GM18907 (cell line): ENCODE results near the gene CHPT1.
"Not testable (repeated sequence)": the region's sequence is repeated elsewhere in the genome, so short reads cannot be mapped to it uniquely, and the experiment has no call there.

ENCODE experiments used
- ATAC-seq: cut with Tn5 transposase; IDR thresholded peaks from one replicate; pipeline ENCODE4 v1.9.1; 2021; ENCODE audit warnings: mild to moderate bottlenecking, moderate library complexity; ENCODE audit not compliant: unreplicated experiment

The CHPT1 gene

DNA sequence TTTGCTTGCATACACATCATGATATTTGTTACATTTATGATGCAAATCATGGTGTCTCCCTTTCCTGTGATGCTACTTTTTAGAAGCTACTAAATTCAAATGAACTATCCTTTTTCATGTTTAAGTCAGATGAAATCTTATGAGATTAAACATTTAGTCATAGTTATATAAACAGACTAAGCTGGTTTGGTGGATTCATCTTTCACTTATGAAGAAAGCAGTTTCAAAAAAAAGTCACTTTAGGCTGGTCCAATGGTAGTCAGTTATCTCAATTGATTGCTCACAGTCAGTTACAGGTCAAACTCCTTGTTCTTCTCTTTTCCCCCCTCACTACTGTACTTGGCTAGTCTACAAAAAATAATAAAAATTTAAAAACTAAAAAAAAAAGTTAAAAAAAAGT is 22.1 kb downstream of the CHPT1 start:
- ATAC-seq, result no peak

DNA sequence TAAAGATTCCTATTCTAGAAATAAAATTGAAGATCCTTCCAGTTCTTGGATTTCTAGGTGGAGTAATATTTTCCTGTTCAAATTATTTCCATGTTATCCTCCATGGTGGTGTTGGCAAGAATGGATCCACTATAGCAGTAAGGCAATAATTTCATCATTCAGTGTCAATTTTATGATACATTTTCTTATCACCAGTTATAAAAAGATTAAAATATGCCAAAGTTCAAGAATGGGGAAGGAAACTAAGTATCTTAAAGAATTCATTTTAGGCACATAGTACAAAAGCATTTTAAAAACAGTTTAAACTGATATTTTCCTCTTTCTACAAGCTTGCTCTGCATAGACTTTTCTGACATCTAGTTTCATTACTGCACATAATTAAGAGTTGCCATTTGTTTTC is 22.7 kb downstream of the CHPT1 start:
- no peak for ATAC-seq

- no peak for ATAC-seq
These were observed 25.0 kb downstream of the CHPT1 start for GRCh38 chr12:101722392-101722791.

DNA sequence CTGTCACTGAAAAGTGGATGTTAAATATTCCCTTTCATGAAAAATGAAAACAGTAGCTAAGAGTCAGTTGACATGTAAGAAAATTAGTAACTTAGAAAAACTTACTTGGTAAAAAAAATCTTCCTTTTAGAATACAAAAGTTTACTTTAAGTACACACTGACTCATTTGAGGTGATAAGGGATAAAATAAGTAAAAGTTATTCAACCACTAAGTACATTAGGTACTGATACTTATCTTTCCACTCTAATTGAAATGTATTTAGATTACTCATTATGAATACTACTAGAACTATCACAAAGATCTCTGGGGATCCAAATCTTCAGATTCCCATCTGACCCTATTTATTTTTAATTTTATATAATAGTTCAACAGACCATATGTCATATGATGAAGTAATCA is 29.7 kb downstream of the CHPT1 start:
- ATAC-seq, result no peak

DNA sequence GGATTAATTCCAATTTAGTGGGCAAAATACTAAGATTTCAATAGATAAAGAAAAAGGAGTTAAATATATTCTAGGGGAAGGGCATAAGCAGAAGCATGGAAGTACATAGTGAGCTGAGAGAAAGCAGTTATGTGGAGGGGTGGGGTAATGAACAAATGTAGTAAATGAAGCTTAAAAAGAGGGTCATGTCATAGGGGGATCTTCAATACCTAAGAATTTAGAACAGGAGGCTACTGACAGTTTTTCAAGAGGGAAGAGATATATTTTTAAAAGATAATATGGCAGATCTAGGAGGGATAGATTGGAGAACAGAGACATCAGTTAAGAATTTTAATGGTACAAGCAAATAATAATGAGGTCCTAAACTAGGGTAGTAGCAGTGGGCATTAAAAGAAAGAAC is 32.4 kb downstream of the CHPT1 start:
- ATAC-seq, result no peak

- ATAC-seq, result no peak
These were observed 34.9 kb downstream of the CHPT1 start for GRCh38 chr12:101732318-101732717.

- no peak for ATAC-seq
These were observed 35.7 kb downstream of the CHPT1 start for GRCh38 chr12:101733166-101733565.

- not testable (repeated sequence) for ATAC-seq
These were observed 37.0 kb downstream of the CHPT1 start for GRCh38 chr12:101734482-101734881.

- no peak for ATAC-seq
These were observed 40.0 kb downstream of the CHPT1 start for GRCh38 chr12:101737476-101737875.

DNA sequence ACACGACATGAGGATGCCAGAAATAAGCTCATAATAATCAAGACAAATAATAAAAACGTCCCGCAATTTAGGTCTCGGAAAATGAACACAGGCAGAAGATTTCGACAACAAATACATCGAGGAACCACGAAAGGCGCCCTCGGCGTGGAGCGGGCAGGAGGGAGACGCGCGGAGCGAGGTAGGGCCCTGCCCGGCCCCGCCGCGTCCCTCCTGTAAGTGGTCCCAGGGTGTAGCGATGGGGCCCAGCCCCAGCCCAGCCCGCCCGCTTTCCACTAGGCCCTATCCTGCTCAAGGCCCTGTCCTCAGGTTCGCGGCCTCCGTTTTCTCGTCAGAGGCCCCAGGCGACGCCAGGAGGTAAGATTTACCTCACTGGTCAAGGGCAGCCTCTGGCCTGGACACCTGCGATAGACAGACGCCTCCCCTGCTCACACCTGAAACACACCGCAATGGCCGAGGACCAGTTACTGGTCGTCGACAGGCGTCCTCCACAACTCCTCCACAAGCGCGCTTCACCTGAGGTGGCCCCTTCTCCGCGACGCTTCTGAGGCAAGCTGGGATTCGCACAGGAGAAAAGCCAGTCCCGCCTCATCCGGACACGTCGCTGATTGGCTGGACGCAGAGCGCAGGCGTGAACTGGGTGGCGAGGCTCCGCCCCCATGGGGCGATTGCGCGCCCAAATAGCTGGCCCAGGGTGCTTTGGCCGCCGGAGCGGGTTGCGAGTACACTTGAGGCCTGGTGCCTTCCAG is 41.7 kb downstream of the CHPT1 start, which contains the start of gene SYCP3:
SYCP3 (minus strand) TSS at position 543 of the 746 bp plus-strand sequence. CDS start 1,527 bp downstream, outside the sequence.
- ATAC-seq, result no peak

- ATAC-seq, result no peak
These were observed 43.1 kb downstream of the CHPT1 start for GRCh38 chr12:101740566-101740965.

DNA sequence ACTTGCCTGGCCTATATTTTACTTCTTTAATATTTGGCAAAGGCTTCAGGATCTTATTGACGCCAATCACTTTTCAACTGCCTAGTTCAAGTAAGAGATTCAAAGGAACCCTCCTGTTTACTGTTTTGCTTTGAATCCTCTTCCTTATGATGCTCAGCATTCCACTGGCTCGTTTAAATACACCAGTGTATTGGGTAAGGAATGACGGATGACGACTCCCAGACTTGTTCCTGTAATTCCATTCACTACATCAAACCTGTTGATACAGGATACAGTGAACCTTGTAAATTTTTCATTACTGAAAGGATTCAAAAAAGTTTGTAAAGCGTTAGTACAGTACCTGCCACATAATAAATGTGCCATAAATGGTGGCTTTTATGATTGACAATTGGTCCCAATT is 43.5 kb downstream of the CHPT1 start:
- no peak for ATAC-seq

DNA sequence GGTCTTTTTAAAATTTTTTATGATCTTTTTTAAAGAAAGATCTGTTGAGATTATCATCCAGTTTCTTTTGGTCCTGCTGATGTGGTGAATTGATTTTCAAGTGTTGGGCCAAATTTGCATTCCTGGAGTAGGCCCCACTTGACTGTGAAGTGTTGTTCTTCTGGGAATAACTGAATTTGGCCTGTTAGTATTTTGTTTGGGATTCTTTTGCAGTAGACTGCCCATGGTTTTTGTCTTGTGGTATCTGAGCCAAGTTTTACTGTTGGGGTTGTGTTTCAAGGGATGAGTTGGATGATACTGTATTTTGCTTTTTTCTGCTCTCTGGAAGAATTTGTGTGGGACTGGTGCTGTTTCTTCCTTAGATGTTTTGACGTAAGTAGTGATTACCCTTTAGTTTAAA is 45.8 kb downstream of the CHPT1 start:
- ATAC-seq, result no peak

GRCh38 chr12:101743724-101744472 is 46.5 kb downstream of the CHPT1 start:
- peak; percentile 95 for ATAC-seq

DNA sequence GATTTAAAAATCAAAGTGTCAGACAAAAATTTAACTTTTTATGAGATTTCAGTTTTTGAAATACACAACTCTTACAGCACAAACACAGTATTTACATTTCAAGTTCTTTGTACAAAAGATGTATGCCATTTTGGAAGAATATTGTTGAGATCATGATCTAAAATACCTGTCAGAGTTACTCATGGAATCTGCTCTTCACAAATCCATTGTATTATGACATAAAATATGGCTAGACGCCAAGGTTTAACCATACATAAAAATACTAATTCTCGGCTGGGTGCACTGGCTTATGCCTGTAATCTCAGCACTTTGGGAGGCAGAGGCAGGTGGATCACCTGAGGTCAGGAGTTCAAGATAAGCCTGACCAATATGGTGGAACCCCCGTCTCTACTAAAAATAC is 48.0 kb downstream of the CHPT1 start:
- ATAC-seq, result no peak

DNA sequence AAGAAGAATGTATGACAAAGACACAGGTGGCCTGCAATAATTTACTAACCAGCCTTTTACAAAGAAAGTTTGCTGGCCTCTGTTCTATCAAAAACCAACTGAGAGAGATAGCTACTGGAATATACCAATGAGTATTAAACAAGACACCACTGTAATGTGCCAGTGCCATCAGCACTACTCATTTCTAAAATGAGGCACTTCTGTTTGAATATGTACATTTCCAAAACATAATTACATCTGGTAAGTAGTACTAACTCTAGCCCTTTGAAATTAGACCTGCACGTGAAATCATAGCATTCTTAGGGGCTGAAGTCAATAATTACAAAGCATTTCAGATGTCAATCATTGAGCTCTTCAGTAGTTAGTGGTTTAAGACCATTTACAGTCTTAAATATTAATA is 48.8 kb downstream of the CHPT1 start:
- no peak for ATAC-seq

- ATAC-seq, result no peak
These were observed 49.2 kb downstream of the CHPT1 start for GRCh38 chr12:101746661-101747060.

DNA sequence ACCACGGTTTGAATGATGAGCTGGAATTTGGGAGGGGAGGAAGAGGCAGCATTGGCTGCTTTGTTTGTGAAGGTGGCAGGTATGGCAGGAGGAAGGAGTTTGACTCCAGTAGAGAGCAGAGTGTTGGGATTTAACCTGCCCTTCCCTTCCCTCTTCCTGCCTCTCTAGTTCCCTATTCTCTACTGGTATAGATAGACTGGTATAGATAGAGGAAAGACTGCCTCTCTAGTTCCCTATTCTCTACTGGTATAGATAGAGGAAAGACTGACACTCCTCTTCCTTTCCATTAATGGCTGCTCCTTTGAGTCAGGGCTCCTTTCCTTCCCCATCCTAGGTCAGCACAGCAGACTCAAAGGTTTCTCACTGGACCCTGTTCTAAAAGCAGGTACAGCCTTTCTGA is 50.3 kb downstream of the CHPT1 start:
- ATAC-seq, result no peak

DNA sequence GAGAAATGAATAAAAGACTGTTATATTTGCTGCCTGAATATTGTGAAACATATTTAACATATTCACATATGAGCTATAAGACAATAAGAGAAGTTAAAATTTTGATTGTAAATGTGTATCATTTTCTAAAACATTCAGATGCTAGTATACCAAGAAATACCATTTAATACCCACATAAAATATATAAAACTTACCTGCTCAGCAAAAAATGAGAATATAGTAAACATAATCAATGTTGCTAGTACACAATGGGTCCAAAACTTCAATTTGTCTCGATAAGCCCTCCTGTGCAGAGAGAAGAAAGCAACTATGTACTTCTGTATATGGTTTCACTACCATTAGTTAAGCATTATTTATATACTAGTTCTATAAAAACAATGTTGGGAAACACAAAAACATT is 51.5 kb downstream of the CHPT1 start:
- no peak for ATAC-seq

DNA sequence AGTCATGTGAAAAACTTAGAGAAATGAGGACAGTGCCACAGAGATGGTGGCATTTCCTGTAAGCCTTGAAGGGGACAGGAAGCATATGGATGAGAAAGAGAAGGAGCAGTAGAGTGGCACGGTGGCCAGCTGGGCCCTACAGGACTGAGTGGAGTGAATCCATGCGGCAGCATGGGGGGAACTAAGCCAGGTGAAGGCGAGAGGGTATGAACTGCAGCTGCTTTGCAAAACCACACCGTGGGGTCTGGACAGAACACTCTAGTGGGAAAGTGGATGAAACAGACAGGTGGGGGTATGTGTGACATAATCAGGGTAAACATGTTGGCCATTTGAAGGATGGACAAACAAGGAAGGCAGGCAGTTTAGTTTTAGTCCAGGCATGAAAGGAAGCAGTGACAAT is 52.2 kb downstream of the CHPT1 start:
- no peak for ATAC-seq

DNA sequence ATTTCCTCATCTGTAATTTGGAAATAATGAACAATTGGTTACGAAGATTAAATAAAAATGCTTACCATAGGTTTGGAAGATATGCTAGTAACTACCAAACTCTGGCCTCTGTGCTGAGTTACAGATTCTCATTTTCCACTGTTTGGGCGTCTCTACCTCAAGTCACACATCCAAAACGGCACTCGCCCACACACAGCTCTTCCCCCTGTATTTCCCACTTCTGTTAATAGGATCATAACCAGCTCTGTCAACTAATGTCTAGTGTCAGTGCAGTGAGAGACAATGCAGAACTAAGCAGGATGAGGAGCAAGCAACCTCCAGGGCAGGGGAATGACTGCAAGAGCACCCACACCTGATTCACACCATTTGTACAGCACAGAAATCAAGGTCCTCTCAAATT is 52.7 kb downstream of the CHPT1 start:
- no peak for ATAC-seq

DNA sequence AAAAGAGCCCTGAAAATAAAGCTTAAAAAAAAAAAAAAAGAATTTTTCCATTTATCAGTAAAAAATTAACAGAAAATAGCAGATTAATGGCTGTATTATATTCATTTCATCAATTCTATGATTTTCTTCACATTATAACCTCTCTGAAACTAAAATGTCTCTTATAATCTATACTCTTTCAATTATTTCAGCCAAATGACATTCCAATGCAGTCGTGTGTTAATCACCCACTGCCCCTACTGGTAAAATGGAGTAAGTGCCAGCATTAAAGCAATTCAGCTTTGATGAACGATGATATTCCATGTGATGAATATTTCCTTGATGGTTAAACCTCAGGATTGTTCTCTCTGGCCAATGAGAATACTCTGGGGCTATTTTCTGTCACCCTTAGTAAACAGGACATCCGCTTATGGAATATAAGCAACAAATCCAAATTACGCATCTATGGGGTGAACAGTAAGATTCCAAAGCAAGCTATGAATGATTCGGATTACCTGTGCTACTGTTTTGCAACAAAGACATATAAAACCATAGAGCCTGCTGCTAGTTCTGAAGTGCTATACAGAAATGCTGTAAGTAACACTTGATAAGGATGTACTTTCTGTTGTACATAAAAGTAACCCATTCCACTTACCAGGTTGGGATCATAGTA is 62.1 kb downstream of the CHPT1 start:
- ATAC-seq, result peak; percentile 43
